Tibial nerve (tissue), 4 donors: ENCODE results near the gene SLIT1. TPM values are rescaled to one million over a fixed set of nuclear protein-coding genes. Genes with fewer than 3 reads are reported as not detected.

ENCODE experiments used
- DNase-seq, 2 donors: peaks; one replicate each; pipeline ENCODE4 v3.0.0-alpha.2; 2019; ENCODE audit warnings: low spot score in 2 of 2
- H3K27ac ChIP-seq, 4 donors: fragments of 200-600 bp; sonication (generic) in 3 of 4; one replicate each; pipeline ENCODE4 v1.5.1; 2017 to 2019; ENCODE audit warnings: mild to moderate bottlenecking in 1 of 4
- H3K27me3 ChIP-seq, 2 donors: fragments of 200-600 bp; sonication (generic) in 1 of 2; one replicate each; pipeline versions ENCODE4 v1.5.1 to v1.6.0; 2017 to 2019
- H3K36me3 ChIP-seq, 3 donors: fragments of 200-600 bp; sonication (generic); one replicate each; pipeline ENCODE4 v1.5.1; 2018 to 2019
- H3K4me1 ChIP-seq, 4 donors: fragments of 200-600 bp; sonication (generic) in 3 of 4; one replicate each; pipeline ENCODE4 v1.5.1; 2017 to 2019
- H3K4me3 ChIP-seq, 4 donors: fragments of 200-600 bp; sonication (generic) in 3 of 4; one replicate each; pipeline ENCODE4 v1.5.1; 2017 to 2019; ENCODE audit warnings: mild to moderate bottlenecking in 1 of 4, moderate library complexity in 1 of 4
- H3K9me3 ChIP-seq, 4 donors: fragments of 200-600 bp; sonication (generic) in 3 of 4; one replicate each; pipeline ENCODE4 v1.5.1; 2017 to 2019
- CTCF ChIP-seq, 5 experiments: fragments of 200-600 bp in 3 of 5; fragments of 450-650 bp in 2 of 5; sonication (generic) in 3 of 5; IDR thresholded peaks; one replicate each; pipeline ENCODE4 v1.5.1; 2016 to 2019; ENCODE audit warnings: antibody characterized with exemption in 5 of 5, mild to moderate bottlenecking in 3 of 5, moderate library complexity in 2 of 5
- EP300 ChIP-seq, 2 donors: sonication (generic); formaldehyde crosslinking; IDR thresholded peaks; one replicate each; pipeline ENCODE4 v1.6.1; 2017; ENCODE audit warnings: antibody characterized with exemption in 2 of 2, mild to moderate bottlenecking in 1 of 2
- POLR2A ChIP-seq, 2 donors: fragments of 450-650 bp; IDR thresholded peaks; one replicate each; pipeline ENCODE4 v1.6.1; 2017; ENCODE audit warnings: antibody characterized with exemption in 2 of 2, mild to moderate bottlenecking in 2 of 2, moderate library complexity in 2 of 2
- WGBS, 2 donors: methylation state at CpG; one replicate each; pipeline ENCODE4 v1.1.5; 2018; 5-methylcytosine and 5-hydroxymethylcytosine counted together
- total RNA-seq, 4 donors: library from RNA; depleted of rRNA; stranded (reverse); fragments of >200 nt; gene quantifications; one replicate each; pipeline ENCODE4 v1.1.0, GENCODE V29; 2016

The SLIT1 gene
- total RNA-seq, 4 donors from 2014 or later: 0.78 to 3.1 (median 1.3) TPM

DNA sequence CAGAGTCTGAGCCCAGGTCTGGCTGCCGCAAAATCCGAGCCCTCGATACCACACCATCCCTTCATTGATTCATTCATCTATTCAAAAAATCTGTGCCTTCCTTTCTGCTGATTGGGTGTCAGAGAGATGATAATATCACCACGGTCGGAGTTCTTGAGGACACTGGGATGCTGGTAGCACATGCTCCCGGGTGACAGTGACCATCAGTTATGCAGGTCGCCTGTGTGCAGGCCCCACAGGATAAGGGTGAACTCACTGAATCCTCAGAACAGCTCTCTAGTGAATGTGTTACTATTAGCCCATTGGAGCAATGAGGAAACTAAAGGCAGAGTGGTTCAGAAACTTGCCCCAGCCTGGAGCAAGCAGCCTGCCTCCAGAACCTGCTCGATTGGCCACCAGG, 145.1 kb downstream of the SLIT1 start:
- no peak overlapping the region for H3K4me3 ChIP-seq
- no peak overlapping the region for H3K27ac ChIP-seq
- DNase-seq: no peak
- H3K4me1 ChIP-seq: peaks cover 0 to 19% (median 3%) of the 10 kb centered on the region in 4 donors
- H3K36me3 ChIP-seq: no peaks in the 10 kb centered on the region
- H3K9me3 ChIP-seq: peaks cover 0 to 4% (median 0%) of the 10 kb centered on the region in 4 donors
- WGBS, 2 donors: 90 to 91% methylated on average over 8 of the region's 8 CpGs
- H3K27me3 ChIP-seq: no peaks in the 10 kb centered on the region
- TF ChIP-seq EP300 (IDR thresholded peaks at IDR 0.05): no peak
- no peak for TF ChIP-seq POLR2A (IDR thresholded peaks at IDR 0.05)
- TF ChIP-seq CTCF (IDR thresholded peaks at IDR 0.05): no peak

DNA sequence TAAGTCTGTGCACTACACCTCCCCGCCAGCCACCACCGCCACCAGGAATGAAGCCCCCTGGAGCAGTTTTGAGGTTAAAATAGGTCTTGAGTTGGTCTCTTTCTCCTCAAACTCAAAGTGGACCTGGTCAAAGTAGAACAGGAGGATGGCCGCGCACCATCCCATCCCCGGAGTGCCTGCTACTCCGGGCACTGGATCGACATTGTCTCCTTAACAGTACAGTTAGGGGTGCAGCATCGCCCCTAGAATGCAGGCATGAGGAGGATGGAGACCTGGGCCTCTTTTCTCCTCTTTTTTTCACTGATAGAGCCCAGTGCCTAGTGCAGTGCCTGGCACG, 145.5 kb downstream of the SLIT1 start:
- H3K36me3 ChIP-seq: no peaks in the 10 kb centered on the region
- TF ChIP-seq EP300 (IDR thresholded peaks at IDR 0.05): no peak
- no peak for TF ChIP-seq CTCF (IDR thresholded peaks at IDR 0.05)
- DNase-seq: no peak
- no peak overlapping the region for H3K27ac ChIP-seq
- no peak overlapping the region for H3K4me3 ChIP-seq
- H3K9me3 ChIP-seq: peaks cover 0 to 4% (median 0%) of the 10 kb centered on the region in 4 donors
- WGBS, 2 donors: 95 to 98% methylated on average over 9 of the region's 9 CpGs
- H3K27me3 ChIP-seq: no peaks in the 10 kb centered on the region
- peaks cover 0 to 19% (median 3%) of the 10 kb centered on the region in 4 donors for H3K4me1 ChIP-seq

DNA sequence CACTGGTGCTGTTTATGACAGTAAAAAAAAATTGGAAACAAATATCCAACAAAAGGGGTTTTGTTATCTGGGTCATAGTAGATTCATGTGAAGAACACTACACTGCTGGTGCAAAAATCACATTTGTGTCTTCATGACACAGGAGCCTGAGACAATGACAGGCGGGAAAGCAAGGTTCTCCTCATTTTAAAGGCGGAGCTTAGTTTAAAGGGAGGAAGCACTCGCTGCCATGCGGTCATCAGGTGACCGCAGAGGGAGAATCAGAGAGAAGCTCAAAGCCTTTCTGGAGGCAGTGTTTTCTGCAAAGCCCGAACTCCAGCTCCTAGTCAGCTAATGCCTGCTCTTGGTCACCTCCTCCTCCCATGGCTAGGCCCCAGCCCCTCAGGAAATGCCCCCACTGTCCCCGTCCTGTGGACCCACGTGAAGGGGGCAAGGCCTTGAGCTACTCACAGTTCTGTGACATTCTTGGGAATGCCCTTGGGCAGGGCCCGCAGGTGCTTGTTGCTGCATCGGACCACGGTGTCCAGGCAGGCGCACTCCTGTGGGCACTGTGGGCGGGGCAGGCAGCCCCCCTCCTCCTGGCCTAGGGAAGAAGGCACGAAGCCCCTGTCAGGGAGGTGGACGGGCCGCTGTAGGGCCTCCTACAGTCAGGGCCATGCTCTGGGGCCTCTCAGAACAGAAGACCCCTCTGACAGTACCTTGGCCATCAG, 146.1 kb downstream of the SLIT1 start:
- no peak for DNase-seq
- 71 to 79% methylated on average over 6 to 16 of the region's 16 CpGs for WGBS, 2 donors
- no peaks in the 10 kb centered on the region for H3K36me3 ChIP-seq
- no peaks in the 10 kb centered on the region for H3K27me3 ChIP-seq
- peaks cover 0 to 2% (median 0%) of the 10 kb centered on the region in 4 donors for H3K9me3 ChIP-seq
- H3K27ac ChIP-seq: no peak overlapping the region
- no peak overlapping the region for H3K4me3 ChIP-seq
- H3K4me1 ChIP-seq: peaks cover 0 to 19% (median 3%) of the 10 kb centered on the region in 4 donors
- TF ChIP-seq CTCF (IDR thresholded peaks at IDR 0.05) (no peak), EP300 (IDR thresholded peaks at IDR 0.05) (no peak), POLR2A (IDR thresholded peaks at IDR 0.05) (no peak)

DNA sequence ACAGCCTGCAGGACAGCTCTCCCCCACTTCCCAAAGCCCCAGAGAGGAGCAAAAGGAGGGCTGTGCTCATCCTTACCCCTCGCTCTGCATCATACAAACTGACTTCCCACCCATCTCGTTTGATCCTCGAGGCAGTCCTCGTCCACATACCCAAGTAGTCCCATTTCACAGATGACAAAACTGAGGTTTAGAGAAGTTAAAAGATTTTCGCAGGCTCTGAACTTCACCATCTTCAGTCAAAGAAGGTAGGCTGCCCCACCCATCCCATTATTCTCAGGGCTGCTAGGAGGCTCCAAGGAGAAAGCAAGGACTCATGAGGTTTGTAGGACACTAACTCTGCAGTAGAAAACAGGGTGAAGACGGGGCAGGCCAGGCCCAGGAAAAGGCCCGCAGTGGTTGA, 147.1 kb downstream of the SLIT1 start:
- no peak overlapping the region for H3K27ac ChIP-seq
- DNase-seq: no peak
- 90 to 94% methylated on average over 7 of the region's 7 CpGs for WGBS, 2 donors

More for the DNA sequence above, 147.1 kb downstream of the SLIT1 start:
- H3K4me1 ChIP-seq: peaks cover 0 to 19% (median 3%) of the 10 kb centered on the region in 4 donors
- H3K27me3 ChIP-seq: no peaks in the 10 kb centered on the region
- no peak for TF ChIP-seq POLR2A (IDR thresholded peaks at IDR 0.05)
- TF ChIP-seq EP300 (IDR thresholded peaks at IDR 0.05): no peak
- no peak for TF ChIP-seq CTCF (IDR thresholded peaks at IDR 0.05)
- H3K9me3 ChIP-seq: no peaks in the 10 kb centered on the region
- H3K4me3 ChIP-seq: no peak overlapping the region
- H3K36me3 ChIP-seq: no peaks in the 10 kb centered on the region
